Tibial artery (tissue), 4 donors: ENCODE data around the gene SEPTIN2.
"Not testable (repeated sequence)": the region's sequence is repeated elsewhere in the genome, so short reads cannot be mapped to it uniquely, and the experiment has no call there.

Experiments used
- DNase-seq, 2 donors: peaks; one replicate each; pipeline ENCODE4 v3.0.0-alpha.2; 2019
- H3K27ac ChIP-seq, 2 donors: fragments of 200-600 bp; sonication (generic) in 1 of 2; 1 replicate in 1 of 2; 2 replicates in 1 of 2; pipeline ENCODE4 v1.5.1; 2018 to 2019; ENCODE audit warnings: mild to moderate bottlenecking in 1 of 2
- H3K27me3 ChIP-seq, 2 donors: fragments of 200-600 bp; sonication (generic) in 1 of 2; one replicate each; pipeline versions ENCODE4 v1.5.1 to v1.6.0; 2016 to 2019
- H3K36me3 ChIP-seq, 3 donors: fragments of 200-600 bp; sonication (generic) in 2 of 3; one replicate each; pipeline ENCODE4 v1.5.1; 2016 to 2019; ENCODE audit warnings: mild to moderate bottlenecking in 2 of 3
- H3K4me1 ChIP-seq, 4 donors: fragments of 200-600 bp; sonication (generic) in 2 of 4; 1 replicate in 3 of 4; 2 replicates in 1 of 4; pipeline ENCODE4 v1.5.1; 2016 to 2019
- H3K4me3 ChIP-seq, 2 donors: fragments of 200-600 bp; sonication (generic) in 1 of 2; 1 replicate in 1 of 2; 2 replicates in 1 of 2; pipeline ENCODE4 v1.5.1; 2018 to 2019; ENCODE audit warnings: mild to moderate bottlenecking in 2 of 2
- H3K9me3 ChIP-seq, 3 donors: fragments of 200-600 bp; sonication (generic) in 1 of 3; one replicate each; pipeline ENCODE4 v1.5.1; 2016 to 2019
- intact Hi-C: fragments of 100-400 bp; cut with DNase I; formaldehyde crosslinking; loops from one replicate; pipeline ENCODE4 v1.15.0; 2023; ENCODE audit warnings: low total_unique reads
- TF ChIP-seq, protein P1 (sequence below), 2 experiments: fragments of 200-600 bp in 1 of 2; fragments of 450-650 bp in 1 of 2; IDR thresholded peaks; one replicate each; pipeline ENCODE4 v1.5.1; 2017 to 2019; ENCODE audit warnings: antibody characterized with exemption in 2 of 2, mild to moderate bottlenecking in 1 of 2, moderate library complexity in 1 of 2

Gene SEPTIN2

DNA sequence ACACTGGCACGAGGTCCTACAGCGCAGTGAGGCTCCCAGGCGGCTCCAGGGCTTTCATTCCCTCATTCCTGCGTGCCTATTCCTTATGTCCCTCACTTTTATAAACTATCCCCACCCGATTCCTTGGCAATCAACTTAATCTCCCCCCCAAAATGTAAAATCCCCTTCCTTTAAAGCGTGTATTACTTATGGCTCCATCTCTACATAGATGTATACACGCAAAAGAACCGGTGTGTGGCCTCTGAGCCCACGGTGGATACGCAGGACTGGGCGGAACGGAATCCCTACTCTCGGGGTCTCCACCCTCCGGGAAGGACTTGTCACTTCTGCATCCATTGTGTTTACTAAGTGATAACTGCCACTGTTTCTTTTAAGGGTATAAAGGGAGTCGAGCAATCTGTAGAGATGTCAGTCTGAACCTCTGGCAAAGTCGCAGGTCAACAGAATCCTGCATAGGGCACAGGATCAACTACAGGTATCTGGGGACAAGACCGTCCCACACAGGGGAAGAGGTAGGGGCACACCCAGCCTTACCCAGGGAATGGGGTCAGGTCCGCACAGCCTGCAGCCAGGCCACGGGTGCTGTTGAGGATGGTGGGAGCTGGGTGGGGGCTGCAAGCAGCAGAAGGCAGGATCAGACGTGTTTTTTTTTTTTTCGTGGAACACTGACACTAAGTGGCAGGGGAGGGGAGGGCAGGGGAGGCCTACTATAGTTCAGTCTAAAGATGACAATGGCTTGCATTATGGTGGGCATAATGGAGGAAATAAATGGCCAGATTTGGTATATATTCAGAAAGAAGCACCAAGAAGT is 42.3 kb upstream of the SEPTIN2 start:
- no peaks in the 10 kb centered on the region for H3K9me3 ChIP-seq
- peaks cover 0 to 42% (median 38%) of the 10 kb centered on the region in 4 donors for H3K4me1 ChIP-seq
- H3K4me3 ChIP-seq, result peak overlapping the region; percentile 93 to 99
- intact Hi-C loops, result no loop called here
- peaks cover 0 to 6% (median 0%) of the 10 kb centered on the region in 3 donors for H3K36me3 ChIP-seq
- H3K27me3 ChIP-seq, result no peaks in the 10 kb centered on the region
- no peak for DNase-seq
- H3K27ac ChIP-seq, result peak overlapping the region; percentile 97 to 99
- TF ChIP-seq, protein P1, sequence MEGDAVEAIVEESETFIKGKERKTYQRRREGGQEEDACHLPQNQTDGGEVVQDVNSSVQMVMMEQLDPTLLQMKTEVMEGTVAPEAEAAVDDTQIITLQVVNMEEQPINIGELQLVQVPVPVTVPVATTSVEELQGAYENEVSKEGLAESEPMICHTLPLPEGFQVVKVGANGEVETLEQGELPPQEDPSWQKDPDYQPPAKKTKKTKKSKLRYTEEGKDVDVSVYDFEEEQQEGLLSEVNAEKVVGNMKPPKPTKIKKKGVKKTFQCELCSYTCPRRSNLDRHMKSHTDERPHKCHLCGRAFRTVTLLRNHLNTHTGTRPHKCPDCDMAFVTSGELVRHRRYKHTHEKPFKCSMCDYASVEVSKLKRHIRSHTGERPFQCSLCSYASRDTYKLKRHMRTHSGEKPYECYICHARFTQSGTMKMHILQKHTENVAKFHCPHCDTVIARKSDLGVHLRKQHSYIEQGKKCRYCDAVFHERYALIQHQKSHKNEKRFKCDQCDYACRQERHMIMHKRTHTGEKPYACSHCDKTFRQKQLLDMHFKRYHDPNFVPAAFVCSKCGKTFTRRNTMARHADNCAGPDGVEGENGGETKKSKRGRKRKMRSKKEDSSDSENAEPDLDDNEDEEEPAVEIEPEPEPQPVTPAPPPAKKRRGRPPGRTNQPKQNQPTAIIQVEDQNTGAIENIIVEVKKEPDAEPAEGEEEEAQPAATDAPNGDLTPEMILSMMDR (IDR thresholded peaks at IDR 0.05), result no peak

GRCh38 chr2:241274127-241274526 is 41.6 kb upstream of the SEPTIN2 start:
- Histone ChIP-seq H3K4me3 (no peak overlapping the region), H3K27ac (no peak overlapping the region), H3K4me1 (peaks cover 0 to 35% (median 31%) of the 10 kb centered on the region in 4 donors), H3K9me3 (no peaks in the 10 kb centered on the region), H3K27me3 (no peaks in the 10 kb centered on the region), H3K36me3 (peaks cover 0 to 6% (median 0%) of the 10 kb centered on the region in 3 donors)
- intact Hi-C loops, result no loop called here
- TF ChIP-seq, protein P1 (IDR thresholded peaks at IDR 0.05), result no peak
- DNase-seq, result no peak

DNA sequence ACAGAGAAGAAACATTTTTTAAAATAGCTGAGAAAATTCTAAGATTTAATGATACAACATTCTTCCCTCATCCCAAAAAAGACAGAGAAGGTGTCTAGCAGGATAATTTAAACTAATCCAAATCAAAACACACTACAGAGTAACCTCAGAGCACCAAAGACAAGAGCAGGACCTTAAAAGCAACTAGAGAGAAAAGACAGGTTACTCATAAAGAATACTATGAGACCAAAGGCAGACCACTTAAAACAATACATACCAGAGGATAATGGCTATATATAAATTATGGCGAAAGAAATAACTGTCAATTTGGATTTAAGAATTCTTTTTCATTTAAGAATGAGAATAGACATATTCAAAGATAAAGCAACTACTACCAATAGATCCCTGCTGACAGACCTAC is 40.2 kb upstream of the SEPTIN2 start:
- DNase-seq, result no peak
- Histone ChIP-seq H3K36me3 (peaks cover 0 to 6% (median 0%) of the 10 kb centered on the region in 3 donors), H3K27ac (no peak overlapping the region), H3K4me1 (peaks cover 0 to 21% (median 18%) of the 10 kb centered on the region in 4 donors), H3K27me3 (no peaks in the 10 kb centered on the region), H3K4me3 (no peak overlapping the region), H3K9me3 (no peaks in the 10 kb centered on the region)
- TF ChIP-seq, protein P1 (IDR thresholded peaks at IDR 0.05), result no peak
- intact Hi-C loops, result no loop called here

DNA sequence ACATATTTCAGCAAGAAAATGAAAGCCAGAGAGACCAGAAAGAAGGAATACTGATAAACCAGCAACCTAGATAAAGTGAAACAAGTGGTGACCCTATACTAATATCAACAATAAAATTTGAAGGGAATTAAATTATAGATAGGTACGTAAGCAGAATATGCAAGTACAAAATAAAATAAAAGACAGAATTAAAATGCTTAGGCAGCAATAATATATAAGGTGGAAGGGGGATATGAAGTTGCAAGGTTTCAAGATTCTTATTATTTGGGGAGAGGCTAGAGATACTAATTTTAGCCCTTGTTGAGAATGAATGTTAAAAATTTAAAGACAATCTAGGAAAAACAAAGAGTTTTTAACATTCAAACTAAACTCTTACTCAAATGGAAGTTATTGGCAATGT is 39.8 kb upstream of the SEPTIN2 start:
- TF ChIP-seq, protein P1 (IDR thresholded peaks at IDR 0.05), result no peak
- DNase-seq, result no peak

DNA sequence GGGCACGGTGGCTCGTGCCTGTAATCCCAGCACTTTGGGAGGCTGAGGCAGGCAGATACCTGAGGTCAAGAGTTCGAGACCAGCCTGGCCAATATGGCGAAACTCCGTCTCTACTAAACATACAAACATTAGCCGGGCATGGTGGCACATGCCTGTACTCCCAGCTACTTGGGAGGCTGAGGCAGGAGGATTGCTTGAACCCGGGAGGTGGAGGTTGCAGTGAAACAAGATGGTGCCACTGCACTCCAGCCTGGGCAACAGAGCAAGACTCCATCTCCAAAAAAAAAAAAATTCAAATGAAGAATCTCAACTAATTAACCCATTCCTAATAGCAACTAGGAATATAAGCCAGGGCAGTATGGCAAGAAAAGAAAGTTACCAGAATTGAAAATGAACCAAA is 37.4 kb upstream of the SEPTIN2 start:
- H3K27ac ChIP-seq, H3K4me3 ChIP-seq, H3K36me3 ChIP-seq, DNase-seq, H3K4me1 ChIP-seq, H3K9me3 ChIP-seq, intact Hi-C loops, H3K27me3 ChIP-seq: not testable (repeated sequence)

More for the DNA sequence above, 39.8 kb upstream of the SEPTIN2 start:
- Histone ChIP-seq H3K27me3 (no peaks in the 10 kb centered on the region), H3K27ac (no peak overlapping the region), H3K9me3 (no peaks in the 10 kb centered on the region), H3K4me3 (no peak overlapping the region), H3K36me3 (peaks cover 0 to 6% (median 0%) of the 10 kb centered on the region in 3 donors), H3K4me1 (peaks cover 0 to 17% (median 14%) of the 10 kb centered on the region in 4 donors)
- intact Hi-C loops, result no loop called here

GRCh38 chr2:241279413-241279812 is 36.3 kb upstream of the SEPTIN2 start:
- no peaks in the 10 kb centered on the region for H3K27me3 ChIP-seq
- no peak overlapping the region for H3K27ac ChIP-seq
- no peak for DNase-seq
- H3K4me3 ChIP-seq, result no peak overlapping the region
- H3K4me1 ChIP-seq, result no peaks in the 10 kb centered on the region
- intact Hi-C loops, result no loop called here
- H3K9me3 ChIP-seq, result no peaks in the 10 kb centered on the region
- TF ChIP-seq, protein P1 (IDR thresholded peaks at IDR 0.05), result no peak
- H3K36me3 ChIP-seq, result no peaks in the 10 kb centered on the region
